GM12892 (cell line): ENCODE measurements around the gene EHBP1L1.

Source experiments
- DNase-seq: peaks from one replicate; pipeline ENCODE4 v3.0.0; 2011; ENCODE audit not compliant: insufficient read length
- FAIRE-seq: peaks from 2 replicates; lab custom pipeline; 2011; peaks lifted over from hg19 to GRCh38; lab: Jason Lieb, UNC
- POLR2A ChIP-seq: IDR thresholded peaks from 2 replicates; pipeline ENCODE4 v1.6.1; 2011; ENCODE audit warnings: low read depth, low read length, control low read depth
- POLR2AphosphoS5 ChIP-seq: IDR thresholded peaks from 2 replicates; pipeline ENCODE4 v1.6.1; 2011; ENCODE audit warnings: low read depth, low read length, control low read depth
- TAF1 ChIP-seq: IDR thresholded peaks from 2 replicates; pipeline ENCODE4 v1.6.1; 2011; ENCODE audit warnings: low read depth, mild to moderate bottlenecking, control low read depth, low read length, borderline replicate concordance

EHBP1L1 gene

GRCh38 chr11:65593518-65594414 is 17.9 kb downstream of the EHBP1L1 start:
- peak; percentile 63 for DNase-seq
- FAIRE-seq: peak; percentile 91
- TF ChIP-seq TAF1 (no peak), POLR2A (no peak), POLR2AphosphoS5 (no peak)

DNA sequence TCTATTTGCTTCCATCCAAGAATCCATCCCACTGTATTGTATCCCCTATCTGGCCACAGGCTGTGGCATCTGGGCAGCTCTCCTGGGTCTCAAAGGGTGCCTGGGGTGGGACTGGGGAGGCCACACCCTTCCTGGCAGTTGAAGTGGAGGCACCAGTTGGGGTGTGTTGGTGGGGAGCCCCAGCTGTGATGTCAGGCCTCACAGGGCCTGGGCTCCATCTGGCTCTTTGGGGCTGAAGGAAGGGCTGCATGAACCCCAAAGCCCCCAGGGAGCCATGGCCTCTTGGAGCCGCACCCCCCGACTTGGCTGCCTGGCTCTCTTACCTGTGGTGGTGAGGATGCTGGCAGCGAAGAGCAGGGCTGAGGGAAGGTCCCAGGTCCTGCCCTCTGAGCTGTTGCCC is 19.3 kb downstream of the EHBP1L1 start:
- TF ChIP-seq POLR2A (no peak), TAF1 (no peak), POLR2AphosphoS5 (no peak; the same call in 1 of the 2 replicates)
- no peak for DNase-seq
- no peak for FAIRE-seq

GRCh38 chr11:65595543-65596281 is 19.9 kb downstream of the EHBP1L1 start, which contains the start of gene KCNK7:
Gene KCNK7, minus strand, starts transcription at chr11:65595800. Its CDS starts 28 bp downstream, at chr11:65595772.
- FAIRE-seq (no peak), DNase-seq (no peak)
- TF ChIP-seq POLR2AphosphoS5: no peak; the same call in 1 of the 2 replicates
- TF ChIP-seq POLR2A: no peak
- no peak for TF ChIP-seq TAF1

- DNase-seq (no peak), FAIRE-seq (no peak)
- TF ChIP-seq POLR2A (no peak), POLR2AphosphoS5 (no peak), TAF1 (no peak)
Measured at GRCh38 chr11:65596520-65596919, 20.7 kb downstream of the EHBP1L1 start.

DNA sequence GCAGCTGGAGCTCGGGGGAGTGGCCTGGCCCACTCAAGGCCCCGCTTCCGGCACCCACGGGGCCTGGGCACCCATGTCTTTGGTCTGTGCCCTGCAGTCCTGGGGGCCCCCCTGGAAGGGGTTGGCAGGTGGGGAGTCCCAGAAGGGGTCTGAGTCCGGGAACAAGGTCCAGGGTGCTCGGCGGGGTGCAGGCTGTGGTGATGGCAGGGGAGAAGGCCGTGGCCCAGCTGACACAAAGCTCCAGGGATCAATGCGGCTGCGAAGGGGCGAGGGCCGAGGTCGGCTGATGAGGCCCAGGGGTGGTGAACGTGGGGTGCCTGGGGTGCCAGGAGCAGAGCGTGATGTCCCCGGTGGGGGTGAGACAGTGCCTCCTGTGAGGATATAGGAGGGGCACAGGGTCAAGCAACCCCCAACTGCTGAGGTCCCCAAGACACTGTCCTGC is 22.4 kb downstream of the EHBP1L1 start:
- FAIRE-seq (no peak), DNase-seq (no peak)
- TF ChIP-seq POLR2A (no peak), TAF1 (no peak), POLR2AphosphoS5 (no peak)

GRCh38 chr11:65599216-65599954 is 23.5 kb downstream of the EHBP1L1 start:
- no peak for TF ChIP-seq POLR2A
- TF ChIP-seq POLR2AphosphoS5: no peak
- no peak for TF ChIP-seq TAF1
- no peak for FAIRE-seq
- DNase-seq: no peak

GRCh38 chr11:65599955-65600246 is 24.0 kb downstream of the EHBP1L1 start:
- DNase-seq (no peak), FAIRE-seq (no peak)
- no peak; the same call in 1 of the 2 replicates for TF ChIP-seq POLR2AphosphoS5

GRCh38 chr11:65604258-65604657 is 28.4 kb downstream of the EHBP1L1 start:
- no peak for FAIRE-seq
- DNase-seq: no peak
- TF ChIP-seq POLR2AphosphoS5: no peak
- no peak for TF ChIP-seq POLR2A
- TF ChIP-seq TAF1: no peak

GRCh38 chr11:65606876-65607613 is 31.2 kb downstream of the EHBP1L1 start:
- DNase-seq: no peak
- no peak for TF ChIP-seq POLR2AphosphoS5
- TF ChIP-seq POLR2A: no peak
- no peak for FAIRE-seq

- FAIRE-seq (no peak), DNase-seq (no peak)
- TF ChIP-seq POLR2A (no peak), TAF1 (no peak), POLR2AphosphoS5 (no peak)
Measured at GRCh38 chr11:65607614-65608426, 32.0 kb downstream of the EHBP1L1 start.
